IPS DF 4.7 (cell line): ENCODE data around the gene PCBP2.
A peak's percentile ranks its signal among the peaks of the same experiment; 100 is the strongest.
"Not testable (repeated sequence)": the region's sequence is repeated elsewhere in the genome, so short reads cannot be mapped to it uniquely, and the experiment has no call there.

Experiments
- DNase-seq: peaks from one replicate; pipeline ENCODE4 v3.0.0-alpha.2; 2013; ENCODE audit warnings: low spot score; ENCODE audit errors: extremely low read depth

The PCBP2 gene

GRCh38 chr12:53441040-53441833, 10.7 kb upstream of the PCBP2 start, which contains the start of gene PRR13:
PRR13 (plus strand) TSS chr12:53441734; CDS start chr12:53442715, 981 bp downstream.
- peak; percentile 97 for DNase-seq

GRCh38 chr12:53443955-53444354, 7.9 kb upstream of the PCBP2 start:
- DNase-seq: no peak

- DNase-seq: not testable (repeated sequence)
These were observed 7.1 kb upstream of the PCBP2 start for GRCh38 chr12:53444593-53445325.

- no peak for DNase-seq
These were observed 966 bp upstream of the PCBP2 start for GRCh38 chr12:53450936-53451335.

GRCh38 chr12:53452159-53453077, 516 bp downstream of the PCBP2 start:
- DNase-seq: no peak

GRCh38 chr12:53453953-53454640, 2.2 kb downstream of the PCBP2 start:
- no peak for DNase-seq

GRCh38 chr12:53454707-53455106, 2.8 kb downstream of the PCBP2 start:
- no peak for DNase-seq

GRCh38 chr12:53456654-53457366, 4.9 kb downstream of the PCBP2 start:
- DNase-seq: no peak

GRCh38 chr12:53459097-53459496, 7.2 kb downstream of the PCBP2 start:
- no peak for DNase-seq

GRCh38 chr12:53461059-53461458, 9.2 kb downstream of the PCBP2 start:
- no peak for DNase-seq

- DNase-seq: no peak
These were observed 9.7 kb downstream of the PCBP2 start for GRCh38 chr12:53461591-53461990.

GRCh38 chr12:53462935-53463334, 11.0 kb downstream of the PCBP2 start:
- no peak for DNase-seq

- no peak for DNase-seq
These were observed 12.1 kb downstream of the PCBP2 start for GRCh38 chr12:53463802-53464560.

- no peak for DNase-seq
These were observed 12.9 kb downstream of the PCBP2 start for GRCh38 chr12:53464685-53465418.

- DNase-seq: no peak
These were observed 13.8 kb downstream of the PCBP2 start for GRCh38 chr12:53465679-53466078.

- no peak for DNase-seq
These were observed 14.7 kb downstream of the PCBP2 start for GRCh38 chr12:53466640-53467039.

GRCh38 chr12:53467082-53467481, 15.2 kb downstream of the PCBP2 start:
- DNase-seq: no peak

GRCh38 chr12:53467880-53468279, 16.0 kb downstream of the PCBP2 start:
- no peak for DNase-seq

GRCh38 chr12:53468282-53468681, 16.4 kb downstream of the PCBP2 start:
- DNase-seq: no peak
